Heart left ventricle (tissue), 16 donors: ENCODE measurements around the gene PISD. TPM values are rescaled to one million over a fixed set of nuclear protein-coding genes. Genes with fewer than 3 reads are reported as not detected.

ENCODE experiments used
- ATAC-seq, 4 donors: fragments of 200-7000 bp; cut with Tn5 transposase; one replicate each; pipeline ENCODE4 v1.9.1; 2020 to 2022; ENCODE audit warnings: moderate library complexity in 4 of 4, mild to moderate bottlenecking in 3 of 4, moderate number of reproducible peaks in 1 of 4
- DNase-seq, 5 donors: peaks; one replicate each; pipeline ENCODE4 v3.0.0-alpha.2; 2020
- H3K27ac ChIP-seq, 12 donors: fragments of 200-600 bp; sonication (generic) in 4 of 12; one replicate each; pipeline versions ENCODE4 v1.5.0 to v1.8.0; 2016 to 2022; ENCODE audit warnings: mild to moderate bottlenecking in 2 of 12
- H3K27me3 ChIP-seq, 9 donors: fragments of 200-600 bp; sonication (generic) in 2 of 9; one replicate each; pipeline versions ENCODE4 v1.5.1 to v1.8.0; 2016 to 2022; ENCODE audit warnings: mild to moderate bottlenecking in 3 of 9
- H3K36me3 ChIP-seq, 9 donors: fragments of 200-600 bp; sonication (generic) in 2 of 9; one replicate each; pipeline versions ENCODE4 v1.5.0 to v1.8.0; 2018 to 2022; ENCODE audit warnings: mild to moderate bottlenecking in 2 of 9
- H3K4me1 ChIP-seq, 12 donors: fragments of 200-600 bp; sonication (generic) in 4 of 12; one replicate each; pipeline versions ENCODE4 v1.5.0 to v1.8.0; 2016 to 2022; ENCODE audit warnings: mild to moderate bottlenecking in 3 of 12
- H3K4me3 ChIP-seq, 12 donors: fragments of 200-600 bp; sonication (generic) in 4 of 12; one replicate each; pipeline versions ENCODE4 v1.5.0 to v1.8.0; 2017 to 2022; ENCODE audit warnings: mild to moderate bottlenecking in 9 of 12, moderate library complexity in 4 of 12
- H3K9me3 ChIP-seq, 12 donors: fragments of 200-600 bp; sonication (generic) in 4 of 12; one replicate each; pipeline versions ENCODE4 v1.5.0 to v1.8.0; 2016 to 2022; ENCODE audit warnings: mild to moderate bottlenecking in 1 of 12
- POLR2A ChIP-seq, 2 donors: fragments of 450-650 bp; IDR thresholded peaks; one replicate each; pipeline ENCODE4 v1.6.1; 2017; ENCODE audit warnings: antibody characterized with exemption in 2 of 2, mild to moderate bottlenecking in 2 of 2, moderate library complexity in 2 of 2
- WGBS, 4 donors: extraction: QIAGEN DNeasy Blood & Tissue Kit in 2 of 4; methylation state at CpG; one replicate each; pipeline versions ENCODE4 v1.1.5 to v1.1.7; 2013 to 2018; 5-methylcytosine and 5-hydroxymethylcytosine counted together
- intact Hi-C, 10 donors: fragments of 100-400 bp; cut with DNase I; formaldehyde crosslinking; loops; one replicate each; pipeline versions ENCODE4 v1.11.1 to v1.14.2; 2022
- polyA plus RNA-seq, 2 donors: library from polyadenylated mRNA; stranded (reverse); fragments of 200-250 nt; gene quantifications; one replicate each; pipeline ENCODE4 v1.2.3, GENCODE V29; 2013
- total RNA-seq, 9 donors: library from RNA; depleted of rRNA in 2 of 9; stranded (reverse); fragments of >200 nt in 2 of 9; fragmentation: NEBNext Ultra II Directional in 3 of 9; extraction: Animal tissue kit (Norgen Biotek cat#: 25700) in 3 of 9; gene quantifications; one replicate each; pipeline versions ENCODE4 v1.1.0 to v1.2.4, GENCODE V29; 2016 to 2023
- TF ChIP-seq, protein P1 (sequence below), 12 donors: fragments of 200-600 bp; sonication (generic) in 4 of 12; IDR thresholded peaks; one replicate each; pipeline versions ENCODE4 v1.5.0 to v1.8.0; 2018 to 2022; ENCODE audit warnings: antibody characterized with exemption in 12 of 12, mild to moderate bottlenecking in 5 of 12
- donor health status: ischemic (EF 13 %, LVEDD 7.1; RV severe dilation, severe dysfunction).
- donor health status: healthy with polysubstance abuse.
- donor health status: DM: no; HTN: yes; CAD: no.
- donor health status: DM: no; HTN: no; CAD: no.
- donor health status: ischemic (EF 25% LVEDD 6.9; RV normal size, moderate dysfunction).
- donor health status: ischemic (EF 25% LVEDD 5.7; RV mildly dilated, moderate dysfunction).
- donor health status: healthy.
- donor health status: DM: yes; HTN: yes; CAD: no.
- donor health status: ischemic (EF 35%, LVEDD 5.7; RV mildly dilated, moderate dysfunction).
- donor health status: nonischemic (EF 11% LVEDD 7.7; RV severe dilation, severe dysfunction).
- donor health status: DM: yes; HTN: yes; CAD: no.
- donor health status: PGD.
- donor health status: ischemic (EF 29% LVEDD 5.4; RV normal size, mild dysfunction).
- donor health status: nonischemic (EF 23%, LVEDD 6.1; RV moderate dilation, normal function).

Gene PISD
- total and polyA plus RNA-seq, 11 donors, result 12.3 to 38.1 (median 17.0) TPM

GRCh38 chr22:31578171-31578570 lies 83.8 kb downstream of the PISD start:
- Histone ChIP-seq H3K36me3 (peaks cover 0 to 61% (median 34%) of the 10 kb centered on the region in 9 donors), H3K9me3 (no peaks in the 10 kb centered on the region), H3K4me3 (no peak overlapping the region), H3K27me3 (no peaks in the 10 kb centered on the region), H3K27ac (no peak overlapping the region), H3K4me1 (peaks cover 0 to 4% (median 0%) of the 10 kb centered on the region in 12 donors)
- 89 to 95% (median 94%) methylated on average over 4 to 5 of the region's 5 CpGs for WGBS, 4 donors
- ATAC-seq, result no peak
- no peak for TF ChIP-seq POLR2A (IDR thresholded peaks at IDR 0.05)
- TF ChIP-seq, protein P1, sequence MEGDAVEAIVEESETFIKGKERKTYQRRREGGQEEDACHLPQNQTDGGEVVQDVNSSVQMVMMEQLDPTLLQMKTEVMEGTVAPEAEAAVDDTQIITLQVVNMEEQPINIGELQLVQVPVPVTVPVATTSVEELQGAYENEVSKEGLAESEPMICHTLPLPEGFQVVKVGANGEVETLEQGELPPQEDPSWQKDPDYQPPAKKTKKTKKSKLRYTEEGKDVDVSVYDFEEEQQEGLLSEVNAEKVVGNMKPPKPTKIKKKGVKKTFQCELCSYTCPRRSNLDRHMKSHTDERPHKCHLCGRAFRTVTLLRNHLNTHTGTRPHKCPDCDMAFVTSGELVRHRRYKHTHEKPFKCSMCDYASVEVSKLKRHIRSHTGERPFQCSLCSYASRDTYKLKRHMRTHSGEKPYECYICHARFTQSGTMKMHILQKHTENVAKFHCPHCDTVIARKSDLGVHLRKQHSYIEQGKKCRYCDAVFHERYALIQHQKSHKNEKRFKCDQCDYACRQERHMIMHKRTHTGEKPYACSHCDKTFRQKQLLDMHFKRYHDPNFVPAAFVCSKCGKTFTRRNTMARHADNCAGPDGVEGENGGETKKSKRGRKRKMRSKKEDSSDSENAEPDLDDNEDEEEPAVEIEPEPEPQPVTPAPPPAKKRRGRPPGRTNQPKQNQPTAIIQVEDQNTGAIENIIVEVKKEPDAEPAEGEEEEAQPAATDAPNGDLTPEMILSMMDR (IDR thresholded peaks at IDR 0.05), result no peak
- intact Hi-C loops, result no loop called here
- DNase-seq, result no peak

DNA sequence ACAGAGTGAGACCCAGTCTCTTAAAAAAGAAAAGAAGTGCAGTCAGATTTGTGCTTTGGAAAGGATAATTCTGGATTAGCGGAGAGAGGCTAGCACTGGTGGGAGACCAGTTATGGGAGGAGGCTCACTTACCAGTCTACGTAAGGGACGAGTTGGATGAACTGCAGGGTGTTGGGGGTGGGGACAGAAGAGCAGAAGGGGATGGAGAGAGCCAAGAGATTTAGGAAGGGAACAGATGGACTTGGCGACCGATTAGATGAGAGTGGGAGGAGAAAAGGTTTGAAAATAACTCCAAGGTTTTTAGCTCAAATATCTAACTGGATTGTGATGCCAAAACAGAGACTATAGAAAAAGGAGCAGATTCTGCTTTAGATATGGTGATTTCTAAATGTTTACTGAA lies 84.3 kb downstream of the PISD start:
- no peak for ATAC-seq
- WGBS, 4 donors, result 79 to 85% (median 82%) methylated on average over 5 of the region's 5 CpGs
- no peaks in the 10 kb centered on the region for H3K27me3 ChIP-seq
- intact Hi-C loops, result no loop called here
- no peak overlapping the region for H3K4me3 ChIP-seq
- DNase-seq, result no peak
- H3K36me3 ChIP-seq, result peaks cover 0 to 65% (median 34%) of the 10 kb centered on the region in 9 donors
- H3K4me1 ChIP-seq, result peaks cover 0 to 4% (median 0%) of the 10 kb centered on the region in 12 donors
- no peak for TF ChIP-seq POLR2A (IDR thresholded peaks at IDR 0.05)
- TF ChIP-seq, protein P1 (IDR thresholded peaks at IDR 0.05), result no peak
- no peaks in the 10 kb centered on the region for H3K9me3 ChIP-seq
- H3K27ac ChIP-seq, result no peak overlapping the region

GRCh38 chr22:31575190-31575589 lies 86.8 kb downstream of the PISD start:
- H3K4me1 ChIP-seq, result no peaks in the 10 kb centered on the region
- H3K9me3 ChIP-seq, result no peaks in the 10 kb centered on the region
- H3K4me3 ChIP-seq, result no peak overlapping the region
- no peaks in the 10 kb centered on the region for H3K27me3 ChIP-seq
- TF ChIP-seq POLR2A (IDR thresholded peaks at IDR 0.05), result no peak
- TF ChIP-seq, protein P1 (IDR thresholded peaks at IDR 0.05), result no peak
- intact Hi-C loops, result no loop called here
- 90 to 93% (median 93%) methylated on average over 8 of the region's 8 CpGs for WGBS, 4 donors
- peaks cover 0 to 64% (median 34%) of the 10 kb centered on the region in 9 donors for H3K36me3 ChIP-seq
- ATAC-seq (no peak), DNase-seq (no peak)
- no peak overlapping the region for H3K27ac ChIP-seq

- ATAC-seq (no peak), DNase-seq (no peak)
- Histone ChIP-seq H3K9me3 (no peaks in the 10 kb centered on the region), H3K4me3 (no peak overlapping the region), H3K4me1 (no peaks in the 10 kb centered on the region), H3K36me3 (peaks cover 0 to 64% (median 34%) of the 10 kb centered on the region in 9 donors), H3K27me3 (no peaks in the 10 kb centered on the region), H3K27ac (no peak overlapping the region)
- 66 to 86% (median 79%) methylated on average over 3 of the region's 3 CpGs for WGBS, 4 donors
- intact Hi-C loops, result no loop called here
- TF ChIP-seq, protein P1 (IDR thresholded peaks at IDR 0.05), result no peak
- no peak for TF ChIP-seq POLR2A (IDR thresholded peaks at IDR 0.05)
These were observed 87.9 kb downstream of the PISD start for GRCh38 chr22:31574055-31574670.
